HG02870 (cell line): ENCODE results near the gene REG1A.

Experiments
- ATAC-seq: cut with Tn5 transposase; IDR thresholded peaks from one replicate; pipeline ENCODE4 v1.9.1; 2021; ENCODE audit warnings: mild to moderate bottlenecking, moderate library complexity; ENCODE audit not compliant: unreplicated experiment

Gene REG1A

GRCh38 chr2:79124907-79125720 is 4.8 kb downstream of the REG1A start:
- ATAC-seq, result no peak

GRCh38 chr2:79125721-79125985 is 5.4 kb downstream of the REG1A start:
- ATAC-seq, result no peak

- no peak for ATAC-seq
These were observed 8.1 kb downstream of the REG1A start for GRCh38 chr2:79128406-79128805.

DNA sequence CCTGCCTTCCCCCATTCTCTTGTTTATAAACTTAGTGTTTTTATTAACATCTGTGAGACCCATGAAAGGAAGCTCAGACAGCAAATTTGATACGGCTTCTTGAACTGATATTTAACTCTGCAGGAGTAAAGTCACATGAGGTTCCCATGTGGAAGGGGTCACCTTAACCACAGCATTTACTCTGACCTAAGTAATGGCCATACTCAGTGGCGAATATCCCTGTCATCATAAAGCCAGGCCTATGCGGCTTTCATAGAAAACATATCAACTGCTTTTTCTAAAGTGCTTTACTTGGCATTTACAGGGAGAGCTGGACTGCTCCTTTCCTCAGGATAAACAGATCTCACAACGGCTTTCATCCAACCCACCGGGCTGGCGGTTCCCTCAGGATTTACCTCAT is 9.0 kb downstream of the REG1A start:
- ATAC-seq, result no peak

DNA sequence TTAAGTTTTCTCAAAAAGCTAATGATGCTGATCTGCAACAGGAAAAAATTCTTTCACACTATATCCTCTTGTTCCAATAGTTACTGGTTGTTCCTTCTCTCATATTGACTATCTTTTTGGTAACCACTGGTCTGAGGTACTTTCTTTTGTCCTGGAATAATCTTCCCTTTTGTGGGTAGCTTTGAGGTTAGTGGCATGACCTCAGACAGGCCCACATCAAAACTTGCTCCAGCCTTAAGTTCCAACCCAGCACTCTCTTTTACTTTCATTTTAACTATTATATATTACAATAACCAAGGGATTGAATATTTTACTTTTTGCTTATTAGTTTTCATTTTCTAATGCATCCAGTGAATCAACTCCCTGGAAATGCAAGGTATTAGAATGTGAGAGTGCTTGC is 9.5 kb downstream of the REG1A start:
- no peak for ATAC-seq

DNA sequence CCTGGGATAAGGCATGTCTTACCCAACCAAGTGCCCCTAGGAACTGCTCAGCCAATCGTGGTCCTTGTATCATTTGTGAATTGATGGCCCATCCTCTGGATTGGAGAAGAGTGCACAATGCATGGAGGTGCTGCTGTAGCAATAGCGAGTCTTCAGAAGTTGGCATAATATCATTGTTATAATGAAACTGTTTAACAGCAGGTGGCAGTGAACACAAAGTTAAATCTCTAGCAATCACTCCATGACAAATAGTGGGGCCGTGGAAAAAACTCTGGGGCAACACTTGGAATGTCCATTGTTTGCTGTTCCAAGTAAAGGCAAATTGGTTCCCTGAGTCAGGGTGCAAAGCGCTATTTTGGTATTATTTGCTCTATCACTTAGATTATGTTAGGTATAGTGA is 11.4 kb downstream of the REG1A start:
- no peak for ATAC-seq

GRCh38 chr2:79138385-79138784 is 18.1 kb downstream of the REG1A start:
- ATAC-seq, result no peak

DNA sequence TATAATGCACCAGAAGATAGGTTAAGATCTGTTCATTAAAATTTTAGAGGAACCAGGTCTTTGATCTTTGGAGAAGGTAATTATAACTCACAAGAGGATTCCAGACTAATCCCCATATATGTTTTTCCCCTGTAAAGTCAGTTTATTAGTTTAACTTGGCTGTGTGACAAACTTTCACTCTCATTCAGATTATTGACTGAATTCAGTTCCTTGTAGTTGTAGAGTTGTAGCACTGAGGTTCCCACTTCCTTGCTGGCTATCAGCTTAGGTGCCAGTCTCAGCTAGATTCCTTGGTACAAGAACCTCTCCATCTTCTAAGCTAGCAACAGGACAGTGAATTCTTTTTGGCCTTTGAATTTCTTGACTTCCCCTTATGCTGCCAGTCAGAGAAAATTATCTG is 19.1 kb downstream of the REG1A start:
- no peak for ATAC-seq

DNA sequence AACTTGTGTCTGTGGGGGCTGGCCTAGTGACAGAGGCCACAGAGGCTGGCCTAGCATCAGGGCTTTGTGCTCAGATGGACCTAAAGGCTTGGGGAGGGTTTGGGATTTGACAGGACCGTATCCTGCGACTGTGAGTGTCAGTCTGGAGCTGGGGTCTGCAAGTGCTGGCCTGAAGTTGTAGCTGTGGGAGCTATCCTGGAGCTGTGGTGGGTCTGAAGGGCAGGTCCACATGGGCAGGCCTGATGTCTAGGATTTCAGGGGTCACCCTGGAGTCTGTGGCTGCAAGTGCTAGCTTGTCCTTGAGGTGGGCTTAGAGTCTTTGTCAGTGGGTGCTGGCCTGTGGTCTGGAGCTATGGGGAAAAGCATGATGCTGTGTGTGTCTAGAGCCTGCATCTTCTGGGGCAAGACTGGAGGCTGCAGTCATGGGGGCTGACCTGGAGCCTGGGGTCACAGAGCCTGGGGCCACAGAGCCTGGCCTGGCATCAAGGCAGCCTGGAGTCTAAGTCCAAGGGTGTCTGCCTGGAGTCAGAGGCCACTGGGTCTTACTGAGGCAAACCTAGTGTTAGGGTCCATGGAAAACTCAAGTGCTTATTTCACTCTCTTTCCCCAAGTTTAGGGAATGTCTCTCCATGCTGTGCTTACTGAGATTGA is 35.7 kb downstream of the REG1A start:
- no peak for ATAC-seq

DNA sequence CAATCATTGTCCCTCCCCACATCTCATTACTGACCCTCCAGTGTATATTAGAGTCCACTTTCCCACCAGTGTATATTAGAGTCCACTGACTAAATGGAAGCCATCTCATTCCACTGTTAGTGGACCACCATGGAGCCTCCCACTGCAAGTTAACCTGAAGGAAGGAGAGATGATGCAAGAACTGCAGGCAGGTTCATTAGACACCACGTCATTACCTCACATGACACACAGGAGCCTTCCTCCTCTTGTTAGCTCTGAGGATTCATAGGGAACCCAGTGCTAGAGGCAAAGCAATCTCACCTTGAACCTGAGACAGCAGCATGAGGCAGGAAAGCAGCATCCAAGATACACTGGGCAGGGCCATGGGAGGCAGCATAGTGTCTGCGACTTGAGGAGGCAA is 38.7 kb downstream of the REG1A start:
- no peak for ATAC-seq

GRCh38 chr2:79159653-79160052 is 39.4 kb downstream of the REG1A start, which contains the start of gene REG3A:
Gene REG3A, minus strand, starts transcription at chr2:79159753. Its CDS starts 348 bp downstream, at chr2:79159405.
- no peak for ATAC-seq

DNA sequence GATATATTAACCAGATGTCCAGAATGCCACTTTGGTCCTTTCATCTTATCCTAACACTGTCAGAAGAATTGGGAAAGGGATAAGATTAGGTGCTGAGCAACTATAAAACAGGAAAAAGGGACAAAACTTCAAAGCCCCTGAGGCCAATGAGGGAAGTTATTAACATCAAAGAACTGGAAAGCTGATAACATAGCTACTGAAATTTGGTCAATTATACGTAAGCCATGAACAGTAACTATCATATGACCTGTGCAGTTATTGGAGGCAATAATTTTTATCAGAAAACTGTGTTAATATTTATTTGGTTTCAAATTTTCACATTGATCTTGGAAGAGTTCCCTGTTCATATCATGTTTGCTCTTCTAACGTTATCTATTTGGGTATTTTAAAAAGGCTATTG is 41.8 kb downstream of the REG1A start:
- no peak for ATAC-seq

DNA sequence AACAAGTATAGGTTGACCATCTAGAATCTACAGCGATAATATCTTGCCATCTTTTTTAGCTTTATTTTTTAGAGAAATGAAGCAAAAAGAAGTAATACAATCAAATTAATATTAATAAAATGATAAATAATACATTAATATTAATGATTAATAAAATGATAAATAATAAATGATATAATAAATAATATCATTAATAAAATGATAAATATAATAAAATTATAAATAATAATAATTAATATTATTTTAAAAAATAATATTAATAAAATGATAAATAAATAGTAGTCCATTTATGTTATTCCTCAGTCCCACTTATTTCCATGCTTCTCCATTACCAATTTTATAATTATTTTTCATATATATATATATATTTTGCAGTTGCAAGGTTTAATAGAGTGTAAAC is 42.5 kb downstream of the REG1A start:
- no peak for ATAC-seq

- ATAC-seq, result no peak
These were observed 51.2 kb downstream of the REG1A start for GRCh38 chr2:79171348-79171958.
